GM19239 (cell line): Measurements from ENCODE around the gene NCKAP5.

Experiments
- DNase-seq: peaks from one replicate; pipeline ENCODE4 v3.0.0; 2011; ENCODE audit warnings: low spot score; ENCODE audit not compliant: insufficient read length
- FAIRE-seq: peaks from 2 replicates; lab custom pipeline; 2011; peaks lifted over from hg19 to GRCh38; lab: Jason Lieb, UNC

The NCKAP5 gene

DNA sequence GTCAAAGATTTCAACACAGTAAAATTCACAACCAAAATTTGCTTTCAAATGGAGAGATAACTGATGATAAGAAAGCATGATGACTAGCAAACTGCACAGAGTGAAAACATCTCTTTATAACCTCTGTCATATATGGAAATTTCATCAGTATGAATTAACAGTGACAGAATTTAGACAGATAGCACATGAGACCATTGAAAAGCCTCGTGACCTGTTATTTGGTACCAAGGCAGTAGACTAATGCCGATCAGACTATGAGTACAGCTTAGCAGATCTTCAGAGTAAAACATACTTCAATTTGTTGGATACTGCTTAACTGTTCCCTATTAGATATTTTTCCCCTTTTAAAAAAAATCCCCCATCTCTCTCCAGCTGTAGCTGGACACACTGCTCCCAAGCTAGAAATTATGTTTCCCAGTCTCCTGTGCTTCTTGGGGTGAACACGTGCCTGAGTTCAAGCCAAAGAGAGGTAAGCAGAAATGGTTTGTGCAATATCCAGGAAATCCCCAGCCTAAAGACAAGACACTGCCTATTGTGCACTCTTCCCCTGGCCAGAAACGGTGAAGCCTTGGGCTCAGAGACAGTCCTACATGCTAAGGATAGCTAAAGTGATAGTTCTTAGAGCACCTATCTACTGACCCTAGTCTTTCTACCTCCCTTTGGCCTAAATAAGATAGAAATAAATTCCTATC, 256.1 kb downstream of the NCKAP5 start:
- DNase-seq (no peak), FAIRE-seq (no peak)

DNA sequence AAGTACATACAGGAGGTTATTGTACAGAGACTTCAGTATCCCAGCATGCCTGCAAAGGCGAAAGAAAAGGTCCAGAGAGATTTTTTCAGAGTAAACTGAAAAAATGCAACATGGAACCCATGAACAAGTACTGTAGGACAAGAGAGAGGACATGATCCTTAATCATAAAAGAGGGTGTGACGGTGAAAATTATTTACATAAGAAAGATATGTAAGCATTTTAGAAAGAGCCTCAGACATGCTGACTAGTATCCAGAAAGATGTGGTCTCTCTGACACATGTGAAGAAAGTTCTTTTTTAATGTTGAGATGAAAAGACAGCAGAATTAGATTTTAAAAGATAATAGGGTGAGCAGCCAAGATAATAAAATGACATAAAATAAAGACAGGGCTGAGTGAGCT, 262.0 kb downstream of the NCKAP5 start:
- FAIRE-seq (no peak), DNase-seq (no peak)

DNA sequence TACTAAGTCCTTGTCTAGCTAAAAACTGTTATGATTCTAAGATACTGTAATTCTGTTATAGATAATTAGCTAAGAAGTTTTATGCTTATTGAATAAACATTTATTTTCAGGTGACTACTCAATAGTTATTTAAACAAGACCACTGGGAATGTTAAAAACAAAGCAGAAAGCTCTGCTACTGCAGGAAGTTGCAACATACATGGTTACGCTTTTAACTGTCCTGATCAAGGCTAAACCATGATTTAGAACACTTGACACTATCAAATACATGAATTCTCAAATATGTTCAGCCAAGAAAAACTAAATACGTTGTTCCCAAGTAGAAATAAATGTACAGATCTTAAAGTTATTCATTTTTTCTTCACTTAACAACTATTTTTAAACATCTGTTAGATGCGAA, 263.9 kb downstream of the NCKAP5 start:
- no peak for DNase-seq
- no peak for FAIRE-seq

DNA sequence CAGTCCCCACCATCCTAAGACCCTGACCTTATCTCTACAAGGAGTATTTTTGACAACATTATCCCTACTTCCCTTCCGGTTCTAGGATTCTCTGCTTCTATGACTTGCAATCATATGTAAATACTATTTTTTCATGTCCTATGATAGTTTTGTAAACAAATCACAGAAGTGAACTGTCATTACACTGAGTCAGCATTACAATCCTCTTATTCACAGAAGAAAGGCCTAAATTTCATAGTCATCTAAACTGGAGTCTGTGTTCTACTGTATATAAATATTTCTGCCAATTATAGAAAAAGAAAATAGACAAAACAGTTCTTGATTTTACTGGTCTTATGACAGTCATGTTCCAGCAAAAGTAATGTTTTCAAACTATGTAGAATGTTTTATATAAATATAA, 265.1 kb downstream of the NCKAP5 start:
- FAIRE-seq: no peak
- no peak for DNase-seq

DNA sequence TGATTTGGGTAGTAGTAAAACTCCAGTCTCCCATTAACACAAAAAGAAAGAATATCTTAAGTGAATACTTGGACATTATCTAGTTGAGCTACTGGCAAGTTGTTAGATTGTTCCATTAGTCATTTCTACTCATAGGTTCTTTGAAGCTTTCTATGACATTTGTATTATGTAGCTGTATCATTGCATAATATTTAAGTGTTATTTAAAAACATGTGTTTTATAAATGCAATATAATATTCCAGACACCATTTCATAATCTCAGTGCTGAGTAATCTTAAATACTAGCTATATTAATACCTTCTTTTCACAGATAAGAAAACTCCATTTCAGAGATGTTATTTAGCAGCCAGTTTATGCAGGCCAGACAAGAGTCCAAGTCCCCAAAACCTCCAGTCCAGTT, 271.9 kb downstream of the NCKAP5 start:
- FAIRE-seq: no peak

DNA sequence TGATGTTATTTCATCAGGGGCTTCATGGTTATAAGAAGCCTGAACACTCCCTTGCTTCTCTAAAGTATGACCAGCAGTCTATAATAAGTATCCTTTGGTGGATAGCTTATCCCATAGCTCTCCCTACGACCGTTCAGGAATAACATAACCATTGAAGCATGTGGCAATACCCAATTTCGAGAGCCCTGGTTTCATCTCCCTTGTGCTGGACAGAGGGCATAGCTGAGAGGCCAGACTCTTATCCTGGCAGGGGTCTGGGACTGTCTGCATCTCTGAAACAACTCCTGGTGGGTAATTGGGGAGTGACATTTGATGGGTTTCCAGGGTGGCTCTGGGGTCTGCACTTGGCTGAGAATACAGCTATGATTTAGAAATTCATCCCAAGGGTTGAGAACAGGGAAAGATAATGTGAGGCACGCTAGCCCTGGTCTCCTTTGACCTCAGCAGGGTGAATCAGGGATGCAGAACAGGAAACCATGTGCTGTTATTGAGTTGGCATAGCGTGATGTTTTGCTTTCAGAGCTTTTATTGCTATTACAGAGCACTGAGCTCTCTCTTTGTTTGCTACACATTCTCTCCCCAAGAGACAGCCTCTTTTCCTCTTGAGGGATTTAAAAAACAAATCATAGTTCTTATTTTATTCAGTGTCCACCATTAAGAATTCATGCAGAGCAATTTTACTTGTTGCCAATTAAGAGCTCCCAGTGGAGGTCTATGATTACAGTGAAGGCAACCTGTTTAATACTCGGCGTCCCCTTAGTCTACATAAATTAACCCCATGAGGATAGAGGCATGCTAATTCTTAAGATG, 274.5 kb downstream of the NCKAP5 start:
- no peak for FAIRE-seq
- DNase-seq: no peak

More for the DNA sequence above, 271.9 kb downstream of the NCKAP5 start:
- DNase-seq: no peak

DNA sequence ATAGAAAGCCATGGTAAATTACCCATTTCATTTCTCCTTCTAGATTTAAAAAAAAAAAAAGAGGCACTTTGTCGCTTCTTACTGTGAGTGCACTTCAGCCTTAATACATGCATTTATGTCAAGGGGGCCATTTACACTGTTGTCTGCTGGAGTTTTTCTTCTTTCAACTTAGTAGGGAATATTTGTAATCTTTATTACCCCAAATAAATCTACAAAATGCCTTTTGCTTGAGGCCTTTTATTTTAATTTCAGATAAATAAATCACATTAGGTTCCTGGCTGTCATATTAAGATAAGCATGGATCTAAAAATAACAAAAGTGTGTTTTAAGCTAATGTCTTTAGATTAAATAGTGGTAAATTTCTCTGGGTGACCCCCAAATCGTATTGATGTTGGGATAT, 276.0 kb downstream of the NCKAP5 start:
- DNase-seq (no peak), FAIRE-seq (no peak)

DNA sequence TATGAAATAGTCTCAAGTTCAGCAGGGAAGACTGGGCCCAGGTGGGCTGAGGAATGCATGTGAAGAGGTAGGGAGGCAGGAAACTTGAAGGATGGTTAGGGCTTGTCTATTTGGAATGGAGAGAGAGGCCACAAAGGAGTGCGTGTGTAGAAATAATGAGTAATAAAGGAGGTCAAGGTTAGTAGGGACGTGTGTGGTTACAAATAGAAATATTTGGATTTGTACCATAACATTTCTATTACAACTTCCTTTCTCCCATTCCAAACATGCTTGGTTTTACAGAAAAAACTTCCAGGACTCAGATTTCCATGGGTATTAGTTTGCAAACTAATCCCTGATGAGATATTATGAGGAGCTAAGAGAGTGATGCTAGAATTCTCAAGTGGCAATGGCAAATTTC, 280.6 kb downstream of the NCKAP5 start:
- FAIRE-seq (no peak), DNase-seq (no peak)

DNA sequence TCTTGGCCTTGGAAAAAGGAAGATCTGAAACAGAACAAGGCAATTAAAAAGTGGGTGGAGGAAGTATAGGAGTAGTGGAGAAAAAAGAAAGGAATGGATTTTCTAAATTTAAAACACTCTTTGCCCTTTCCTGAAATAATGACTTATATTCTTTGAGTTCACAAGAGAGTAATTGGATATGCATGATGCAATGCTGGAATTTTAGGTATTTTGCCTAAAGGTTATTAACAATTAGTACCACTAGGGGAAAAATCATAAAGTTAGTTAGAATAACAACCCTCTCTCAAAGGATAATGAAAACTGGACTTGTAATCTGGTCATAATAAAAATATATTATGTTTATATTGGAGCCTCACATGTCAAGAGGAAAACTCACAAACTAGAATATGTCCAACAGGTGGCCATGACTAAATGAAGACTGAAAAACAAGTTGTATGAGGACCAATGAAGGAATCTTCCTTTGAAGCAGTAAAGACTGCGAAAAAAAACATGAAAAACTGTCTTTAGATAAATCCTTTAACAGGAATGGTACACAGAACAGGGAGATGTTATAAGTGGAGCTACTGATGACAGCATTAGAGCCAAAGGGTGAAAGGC, 281.8 kb downstream of the NCKAP5 start:
- no peak for DNase-seq
- FAIRE-seq: no peak

DNA sequence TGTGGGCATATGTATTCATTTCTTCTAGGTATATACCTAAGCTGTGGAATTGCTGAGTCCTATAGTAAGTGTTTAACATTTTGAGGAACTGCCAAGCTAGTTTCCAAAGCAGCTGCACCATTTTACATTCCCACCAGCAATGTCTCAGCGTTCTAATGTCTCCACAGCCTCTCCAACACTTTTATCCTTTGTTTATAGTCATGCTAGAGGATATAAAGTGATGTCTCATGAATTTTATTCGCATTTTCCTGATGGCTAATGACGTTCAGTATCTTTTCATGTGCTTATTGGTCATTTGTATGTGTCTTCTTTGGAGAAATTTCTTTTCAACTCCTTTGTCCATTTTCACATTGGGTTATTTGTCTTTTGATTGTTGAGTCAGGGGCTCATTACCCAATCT, 295.2 kb downstream of the NCKAP5 start:
- FAIRE-seq: no peak

DNA sequence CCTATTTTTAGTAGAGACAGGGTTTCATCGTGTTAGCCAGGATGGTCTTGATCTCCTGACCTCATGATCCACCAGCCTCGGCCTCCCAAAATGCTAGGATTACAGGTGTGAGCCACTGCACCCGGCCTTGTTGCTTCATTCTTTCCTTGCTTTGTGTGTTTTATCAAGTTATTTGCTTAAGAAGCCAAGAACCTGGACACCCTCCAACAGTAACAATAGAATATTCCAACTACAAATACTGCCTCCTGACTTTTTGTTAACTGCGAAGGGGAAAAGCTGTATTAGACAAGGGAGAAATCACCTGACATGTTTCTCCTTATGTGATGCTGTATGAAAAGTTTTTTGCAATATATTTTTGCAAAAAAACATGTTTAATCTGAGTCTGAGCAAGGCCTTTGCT, 297.2 kb downstream of the NCKAP5 start:
- FAIRE-seq (no peak), DNase-seq (no peak)

More for the DNA sequence above, 295.2 kb downstream of the NCKAP5 start:
- DNase-seq: no peak

DNA sequence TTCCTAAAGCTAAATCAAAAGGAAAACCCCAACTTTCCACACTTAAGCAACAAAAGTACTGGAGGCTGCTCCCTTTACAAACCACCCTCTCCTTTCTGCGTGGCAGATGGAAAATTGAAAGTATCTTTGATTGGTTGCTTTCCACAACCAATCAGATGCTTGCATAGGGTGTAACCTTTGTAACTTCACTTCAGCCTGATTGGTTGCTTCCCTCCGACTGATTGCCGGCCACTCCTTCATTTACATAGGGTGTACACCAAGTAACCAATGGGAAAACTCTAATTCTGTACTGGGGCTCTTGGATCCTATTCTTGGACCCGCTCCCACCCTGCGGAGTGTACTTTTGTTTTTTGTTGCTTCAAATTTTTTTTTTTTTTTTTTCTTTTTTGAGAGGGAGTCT, 297.7 kb downstream of the NCKAP5 start:
- no peak for FAIRE-seq
- no peak for DNase-seq

DNA sequence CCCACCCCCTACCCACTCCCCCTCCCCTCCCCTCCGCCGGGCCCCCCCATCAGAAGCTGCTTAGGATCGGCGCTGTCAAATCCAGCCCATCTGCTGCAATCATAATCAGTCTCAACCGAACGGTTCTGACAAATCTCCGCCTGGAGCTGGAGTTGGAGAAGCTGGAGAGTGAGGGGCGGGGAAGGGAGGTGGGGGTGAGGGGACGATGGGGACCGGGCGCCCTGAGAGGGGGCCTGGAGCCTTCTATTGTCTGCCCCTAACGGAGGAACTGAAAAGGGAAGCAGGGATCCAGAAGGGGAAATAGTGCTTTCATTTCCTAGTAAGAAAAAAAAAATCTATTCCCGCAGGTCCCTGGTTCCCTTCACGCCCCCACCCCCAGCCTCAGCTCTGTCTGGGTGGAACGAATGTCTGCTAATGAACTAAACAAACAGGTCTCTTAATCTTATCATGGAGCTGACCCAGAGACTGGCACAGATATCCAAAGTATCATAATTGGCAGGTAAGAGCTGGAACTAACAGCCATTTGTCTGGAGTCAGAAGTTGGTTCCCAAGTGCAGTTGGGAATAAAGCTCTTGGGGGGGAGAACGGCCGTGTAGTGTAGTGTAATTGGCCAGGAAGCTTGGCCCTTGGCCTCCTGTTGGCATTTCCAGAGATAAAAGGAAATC, 301.2 kb downstream of the NCKAP5 start:
- no peak for DNase-seq

DNA sequence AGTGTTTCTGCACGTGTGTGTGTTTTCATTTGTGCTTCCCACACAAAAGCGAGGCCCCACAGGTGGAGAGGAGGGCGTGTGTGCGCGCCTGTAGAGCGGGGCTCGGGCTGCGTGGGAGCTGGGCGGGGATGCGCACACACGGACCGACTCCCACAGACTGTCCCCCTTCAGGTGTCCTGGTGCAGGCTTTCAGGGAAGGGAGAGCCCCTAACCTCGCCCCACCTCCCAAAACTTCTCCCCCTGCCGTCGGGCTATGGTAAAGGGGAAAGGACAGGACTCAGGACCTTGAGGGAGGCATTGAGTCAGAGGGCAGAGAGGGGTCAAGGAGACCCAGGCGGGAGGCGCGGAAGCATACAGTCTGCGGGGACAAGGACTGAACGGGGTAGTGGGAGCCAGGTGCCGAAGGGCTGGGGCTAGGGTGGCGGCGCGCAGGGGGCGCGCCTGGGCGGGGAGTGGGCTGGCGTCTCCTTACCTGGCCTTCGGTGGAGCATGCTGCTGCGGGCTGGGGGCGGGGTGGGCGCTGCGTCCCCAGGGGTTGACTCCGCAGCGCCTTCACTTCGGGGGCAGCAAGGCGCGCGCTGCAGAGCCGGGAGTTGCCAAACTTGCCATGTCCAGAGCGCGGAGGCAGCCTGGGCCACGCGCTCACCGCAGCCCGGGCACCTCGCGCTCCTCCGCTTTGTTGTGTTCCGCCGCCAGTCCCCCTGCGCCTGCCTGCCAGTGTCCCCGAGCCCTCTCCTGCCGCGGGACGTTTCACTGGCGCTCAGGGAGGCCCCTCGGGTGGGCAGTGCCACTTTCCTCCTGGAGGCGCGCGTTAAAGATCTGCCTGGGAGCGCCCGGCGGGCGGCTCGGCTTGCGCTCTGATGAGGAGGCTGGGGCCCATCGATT, 302.0 kb downstream of the NCKAP5 start:
- DNase-seq (no peak), FAIRE-seq (no peak)

More for the DNA sequence above, 301.2 kb downstream of the NCKAP5 start:
- no peak for FAIRE-seq

DNA sequence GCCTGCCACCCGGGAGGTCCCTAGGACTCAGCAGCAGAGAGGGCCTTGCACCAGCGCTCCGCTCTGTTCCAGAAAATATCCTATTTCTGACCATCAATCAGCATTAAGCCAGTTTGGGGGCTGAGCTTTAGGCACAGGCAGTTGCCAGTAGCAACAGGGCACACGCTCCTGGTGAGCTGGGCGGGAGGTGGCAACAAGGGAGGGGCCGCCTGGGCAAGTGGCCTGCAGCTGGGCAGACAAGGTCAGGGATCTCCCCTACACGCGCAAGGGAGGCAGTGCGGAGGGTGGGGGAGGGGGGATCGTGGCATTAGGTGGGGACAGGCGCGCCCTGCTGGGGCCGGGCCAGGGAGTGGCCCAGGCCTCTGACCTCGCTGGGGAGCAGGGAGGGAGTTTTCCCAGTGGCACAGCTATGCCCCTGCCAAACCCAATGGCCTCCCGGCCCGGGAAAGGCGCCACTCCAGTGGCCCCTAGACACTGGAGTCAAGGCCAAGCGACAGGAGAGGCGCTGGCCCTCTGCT, 302.8 kb downstream of the NCKAP5 start:
- DNase-seq (no peak), FAIRE-seq (no peak)

DNA sequence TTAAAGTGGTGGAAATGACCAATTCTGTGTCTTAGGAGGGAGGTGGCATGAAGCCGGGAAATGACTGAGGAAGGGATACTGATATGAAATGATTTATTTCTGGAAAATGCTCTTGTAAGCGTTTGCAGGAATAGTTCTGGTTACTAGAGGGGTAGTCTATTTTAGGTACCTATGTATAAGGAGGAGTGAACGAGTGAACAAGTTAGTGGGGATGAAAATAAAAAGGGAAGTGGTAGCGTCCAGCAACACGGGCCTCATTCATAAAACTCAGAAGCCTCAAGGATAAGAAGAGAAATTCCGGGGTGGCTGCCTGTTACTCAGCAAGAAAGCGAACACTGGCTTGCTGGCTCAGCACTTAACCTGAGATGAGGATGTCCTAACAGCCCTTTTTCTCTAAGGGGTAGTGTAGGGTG, 303.3 kb downstream of the NCKAP5 start:
- no peak for FAIRE-seq
- DNase-seq: no peak

DNA sequence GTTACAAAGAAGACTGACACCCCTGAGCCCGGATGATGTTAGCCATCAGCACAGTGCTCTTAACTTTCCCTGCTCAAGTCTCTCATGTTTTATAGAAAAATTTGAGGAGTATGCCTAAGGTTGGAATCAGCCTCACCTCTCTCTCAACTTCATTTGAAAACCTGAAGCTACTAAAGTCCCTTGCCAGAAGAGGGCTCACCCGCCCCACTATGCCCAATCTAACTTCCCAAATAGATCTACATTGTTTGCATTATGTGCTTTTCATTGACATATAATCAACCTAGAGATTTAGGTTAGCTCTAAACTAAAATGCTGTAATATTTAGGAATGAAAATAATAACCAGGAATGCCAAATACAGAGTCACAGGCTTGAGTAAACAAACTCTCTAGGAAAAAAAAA, 305.4 kb downstream of the NCKAP5 start:
- FAIRE-seq: no peak

DNA sequence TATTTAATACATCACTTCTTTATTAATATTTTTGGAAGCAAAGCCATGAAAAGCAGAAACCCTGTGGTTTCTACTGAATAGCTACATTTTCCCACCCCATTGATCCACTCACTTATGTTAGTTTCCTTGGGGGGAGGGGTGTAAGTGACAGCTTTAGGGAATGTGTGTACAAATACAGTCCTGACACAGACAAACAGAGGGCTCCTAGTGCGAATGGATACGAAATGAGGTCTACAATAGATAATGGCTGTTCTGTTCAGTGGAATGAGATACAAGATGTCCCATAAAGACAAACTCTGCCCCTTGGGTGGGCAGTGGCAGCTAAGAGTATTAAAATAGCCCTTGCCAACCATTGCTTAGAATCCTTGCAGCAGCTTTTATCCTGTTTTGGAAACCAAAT, 312.9 kb downstream of the NCKAP5 start:
- FAIRE-seq: no peak

More for the DNA sequence above, 305.4 kb downstream of the NCKAP5 start:
- DNase-seq: no peak

DNA sequence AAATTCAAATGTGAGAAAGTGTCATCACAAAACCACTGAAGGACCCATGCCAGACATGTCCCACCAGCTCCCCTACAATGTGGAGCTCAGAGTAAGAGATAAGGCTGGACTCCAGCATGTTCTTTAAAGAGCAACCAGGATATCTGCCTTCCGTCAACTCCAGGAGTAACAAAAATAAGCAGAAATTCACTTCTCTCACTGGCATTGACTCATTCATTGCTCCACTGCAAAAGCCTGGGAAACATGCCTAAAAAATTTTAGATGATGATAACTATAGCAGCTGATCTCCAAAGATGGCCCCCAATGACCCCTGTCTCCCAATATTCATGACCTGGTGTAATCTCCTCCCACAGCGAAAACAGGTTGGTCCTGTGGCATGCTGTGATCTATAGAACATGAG, 314.5 kb downstream of the NCKAP5 start:
- FAIRE-seq (no peak), DNase-seq (no peak)

More for the DNA sequence above, 312.9 kb downstream of the NCKAP5 start:
- DNase-seq: no peak
